22Rv1 (cell line): ENCODE results near the gene ECT2L.

Experiments
- H3K27ac ChIP-seq: fragments of 450-650 bp; 2 replicates; pipeline ENCODE4 v1.5.1; 2017
- ZFX ChIP-seq: fragments of 450-650 bp; IDR thresholded peaks from 2 replicates; pipeline ENCODE4 v1.6.1; 2017; ENCODE audit warnings: antibody characterized with exemption, borderline replicate concordance
- TF ChIP-seq, protein P1 (sequence below): fragments of 450-650 bp; IDR thresholded peaks from 2 replicates; pipeline ENCODE4 v1.5.1; 2017; ENCODE audit warnings: mild to moderate bottlenecking

The ECT2L gene

DNA sequence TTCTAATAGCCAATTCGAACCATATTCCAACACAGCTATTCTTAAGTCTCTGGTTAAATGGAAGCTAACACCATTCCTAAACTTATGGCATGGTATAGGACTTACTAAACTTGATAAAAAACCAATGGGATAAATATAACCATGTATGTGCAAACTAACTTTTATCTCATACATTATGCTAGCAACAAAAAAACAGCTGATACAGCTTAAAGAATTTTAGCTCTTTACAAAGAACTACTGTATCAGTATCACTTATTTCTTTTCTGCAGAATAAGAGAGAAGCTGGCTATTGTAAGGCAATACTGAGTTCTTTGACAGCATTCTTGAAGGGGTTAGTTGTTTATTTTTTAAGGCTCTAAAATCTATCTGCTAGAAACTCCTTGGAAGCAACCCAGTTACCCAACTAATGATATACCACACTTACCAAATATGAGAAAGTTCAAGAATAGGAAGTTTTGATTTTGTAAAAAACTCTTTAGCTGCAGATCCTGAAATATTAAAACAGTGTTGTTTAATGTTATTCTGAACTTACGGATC, 147.3 kb downstream of the ECT2L start:
- no peak for TF ChIP-seq ZFX
- no peak overlapping the region for H3K27ac ChIP-seq

DNA sequence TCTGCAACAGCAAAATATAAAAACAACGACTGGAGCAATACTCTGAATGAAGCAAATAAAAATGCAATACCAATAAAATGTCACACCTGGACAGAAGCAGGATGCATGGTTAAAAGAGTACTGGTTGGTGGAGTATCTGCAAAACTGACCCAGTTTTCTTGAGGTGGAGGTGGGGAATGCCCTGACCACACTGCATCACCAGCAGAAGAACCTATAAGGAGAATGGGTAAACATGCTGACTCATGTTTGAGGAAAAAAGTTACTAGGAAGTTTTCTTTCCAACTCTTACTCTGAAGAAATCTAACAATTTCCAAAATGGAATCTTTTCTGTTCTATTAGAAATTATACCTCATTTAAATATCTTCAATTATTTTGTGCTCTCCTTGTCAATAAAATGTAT, 148.5 kb downstream of the ECT2L start:
- TF ChIP-seq, protein P1, sequence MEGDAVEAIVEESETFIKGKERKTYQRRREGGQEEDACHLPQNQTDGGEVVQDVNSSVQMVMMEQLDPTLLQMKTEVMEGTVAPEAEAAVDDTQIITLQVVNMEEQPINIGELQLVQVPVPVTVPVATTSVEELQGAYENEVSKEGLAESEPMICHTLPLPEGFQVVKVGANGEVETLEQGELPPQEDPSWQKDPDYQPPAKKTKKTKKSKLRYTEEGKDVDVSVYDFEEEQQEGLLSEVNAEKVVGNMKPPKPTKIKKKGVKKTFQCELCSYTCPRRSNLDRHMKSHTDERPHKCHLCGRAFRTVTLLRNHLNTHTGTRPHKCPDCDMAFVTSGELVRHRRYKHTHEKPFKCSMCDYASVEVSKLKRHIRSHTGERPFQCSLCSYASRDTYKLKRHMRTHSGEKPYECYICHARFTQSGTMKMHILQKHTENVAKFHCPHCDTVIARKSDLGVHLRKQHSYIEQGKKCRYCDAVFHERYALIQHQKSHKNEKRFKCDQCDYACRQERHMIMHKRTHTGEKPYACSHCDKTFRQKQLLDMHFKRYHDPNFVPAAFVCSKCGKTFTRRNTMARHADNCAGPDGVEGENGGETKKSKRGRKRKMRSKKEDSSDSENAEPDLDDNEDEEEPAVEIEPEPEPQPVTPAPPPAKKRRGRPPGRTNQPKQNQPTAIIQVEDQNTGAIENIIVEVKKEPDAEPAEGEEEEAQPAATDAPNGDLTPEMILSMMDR, result no peak
- no peak for TF ChIP-seq ZFX
- peak overlapping the region; percentile 2; the same call in 1 of the 2 replicates for H3K27ac ChIP-seq

DNA sequence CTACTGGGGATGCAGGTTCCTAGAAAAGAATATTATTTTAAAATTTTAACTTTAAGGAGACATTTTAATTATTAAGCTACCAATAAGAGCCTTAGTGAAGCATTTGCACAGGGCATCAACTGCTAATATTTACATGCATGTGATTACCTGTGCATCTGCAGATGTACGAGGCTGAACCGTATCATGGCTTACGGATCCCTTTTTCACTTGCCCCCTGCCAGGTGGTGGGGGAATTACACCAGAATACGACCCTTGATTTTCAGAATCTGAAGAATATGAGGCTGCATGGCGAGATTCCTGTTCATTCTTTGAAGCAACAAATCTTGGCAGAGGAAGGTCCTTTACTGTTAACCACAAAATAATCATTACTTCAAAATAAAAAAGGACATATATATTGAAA, 149.5 kb downstream of the ECT2L start:
- peak overlapping the region; percentile 2; the same call in 1 of the 2 replicates for H3K27ac ChIP-seq
- no peak for TF ChIP-seq ZFX
- TF ChIP-seq, protein P1, result 0 out of 2 replicates have a peak, but pooled peaks have one; percentile 24

DNA sequence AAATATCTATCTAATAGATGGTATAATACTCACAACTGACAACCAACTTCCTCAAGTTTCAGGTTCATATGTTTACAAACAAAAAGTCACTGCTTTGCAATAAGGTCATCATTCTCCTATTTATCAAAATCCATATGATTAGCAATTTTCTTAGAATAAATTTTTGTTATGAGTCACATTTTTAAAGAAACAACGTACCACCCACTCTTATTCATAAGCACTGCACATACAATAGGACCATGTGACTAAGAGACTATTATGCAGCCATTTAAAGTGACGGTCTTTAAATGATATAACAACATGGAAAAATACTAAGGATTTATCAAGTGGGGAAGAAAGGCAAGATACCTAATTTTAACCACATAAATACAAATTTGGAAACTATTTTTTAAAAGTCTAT, 152.1 kb downstream of the ECT2L start:
- TF ChIP-seq, protein P1, result no peak
- TF ChIP-seq ZFX, result no peak
- H3K27ac ChIP-seq, result no peak overlapping the region

DNA sequence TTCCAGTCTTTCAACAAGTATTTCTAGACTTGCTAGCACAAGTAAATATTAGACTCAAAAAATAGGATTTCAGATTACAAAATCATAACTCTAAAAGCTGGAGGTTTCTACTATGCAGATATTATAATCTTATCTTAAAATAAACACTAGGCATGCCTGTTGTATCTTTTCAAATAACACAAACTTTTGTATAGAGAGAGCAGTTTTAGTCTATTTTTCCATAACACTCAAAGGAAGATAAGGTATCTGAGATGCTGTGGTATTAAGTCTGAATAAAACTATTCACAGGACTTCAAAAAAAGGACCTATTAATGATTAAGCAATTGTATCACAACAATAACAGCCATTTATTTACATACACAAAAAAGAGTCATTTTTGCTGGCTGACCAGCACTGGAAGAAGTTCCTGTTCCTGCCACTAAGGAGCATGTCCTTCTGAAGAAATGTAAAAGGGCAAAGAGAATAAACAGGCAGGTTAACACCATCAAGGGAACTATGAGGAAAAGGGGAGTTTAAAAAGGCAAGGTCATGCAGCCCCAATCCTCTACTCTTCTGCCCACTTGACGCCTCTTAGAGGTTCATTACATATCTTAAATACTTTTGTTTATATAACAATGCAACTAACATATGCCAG, 152.8 kb downstream of the ECT2L start:
- no peak for TF ChIP-seq ZFX
- TF ChIP-seq, protein P1, result no peak
- no peak overlapping the region for H3K27ac ChIP-seq

DNA sequence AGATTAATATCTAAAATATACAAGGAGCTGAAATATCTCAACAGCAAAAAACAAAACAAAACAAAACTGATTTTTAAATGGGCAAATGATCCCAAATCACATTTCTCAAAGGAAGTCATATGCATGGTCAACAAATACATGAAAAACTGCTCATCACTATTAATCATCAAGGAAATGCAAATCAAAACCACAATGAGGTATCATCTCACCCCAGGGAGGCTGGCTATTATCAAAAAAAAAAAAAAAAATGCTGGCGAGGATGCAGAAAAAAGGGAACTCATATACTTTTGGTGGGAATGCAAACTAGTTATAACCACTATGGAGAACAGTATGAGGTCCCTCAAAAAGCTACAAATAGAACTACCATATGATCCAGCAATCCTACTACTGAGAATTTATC, 157.6 kb downstream of the ECT2L start:
- H3K27ac ChIP-seq, result no peak overlapping the region
- TF ChIP-seq, protein P1, result no peak
- TF ChIP-seq ZFX, result no peak
